ENCODE data around the gene PROS1. TPM values are rescaled to one million over a fixed set of nuclear protein-coding genes. Genes with fewer than 3 reads are reported as not detected.
A peak's percentile ranks its signal among the peaks of the same experiment; 100 is the strongest.

The PROS1 gene
- total and polyA plus RNA-seq, 2 donors (not counting 1 experiment from before 2014, with no cell fraction given): 0.03 TPM; not detected in 1

DNA sequence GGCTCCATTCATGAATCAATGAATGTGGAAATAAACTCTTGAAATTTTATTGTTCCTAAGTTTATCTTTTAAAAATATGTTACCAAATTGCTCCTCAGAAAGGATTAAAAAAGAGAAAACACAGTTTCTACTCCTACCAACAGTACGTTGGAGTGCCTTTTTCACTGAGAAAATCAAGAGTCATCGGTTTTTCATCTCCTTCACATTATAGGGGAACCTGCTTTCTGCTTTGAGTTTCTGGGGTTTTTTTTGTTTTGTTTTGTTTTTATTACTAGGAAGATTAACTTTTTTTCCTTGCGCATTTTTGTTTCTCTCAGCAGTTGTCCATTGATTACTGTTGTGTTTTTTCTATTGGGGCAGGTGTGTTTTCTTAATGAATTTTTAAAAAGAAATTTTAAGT lies 9.7 kb upstream of the PROS1 start:
- Histone ChIP-seq H3K27me3 (replicated peaks in 1 of 4; ENCODE audit: control extremely low read depth in 1 of 4, control insufficient read depth in 3 of 4, insufficient read depth in 4 of 4, low read length in 3 of 4) (no peaks in the 10 kb centered on the region), H3K4me2 (replicated peaks; ENCODE audit: low read depth, low read length, poor library complexity, severe bottlenecking) (no peak overlapping the region), H3K79me2 (ENCODE audit: control insufficient read depth, insufficient read depth, low read length) (peaks cover 14% of the 10 kb centered on the region), H4K20me1 (ENCODE audit: control insufficient read depth, insufficient read depth, low read length, poor library complexity, severe bottlenecking) (no peaks in the 10 kb centered on the region), H3K4me3 (ENCODE audit: control extremely low read depth in 1 of 5, extremely low read depth in 1 of 5, insufficient read depth in 1 of 5, low read depth in 2 of 5, low read length in 4 of 5) (no peak overlapping the region), H3K9ac (ENCODE audit: low read length) (no peak overlapping the region), H3K27ac (ENCODE audit: low read length in 2 of 2) (no peak overlapping the region), H3K4me1 (ENCODE audit: control insufficient read depth in 2 of 2, insufficient read depth in 2 of 2, low read length in 2 of 2) (peaks cover 9 to 10% of the 10 kb centered on the region in 2 donors), H3K9me3 (ENCODE audit: control extremely low read depth in 1 of 3, control insufficient read depth in 2 of 3, insufficient read depth in 1 of 3, low read length in 2 of 3) (no peaks in the 10 kb centered on the region), H3K36me3 (replicated peaks in 1 of 2; ENCODE audit: control extremely low read depth in 1 of 2, control insufficient read depth in 1 of 2, extremely low read depth in 1 of 2, insufficient read depth in 2 of 2, low read length in 1 of 2) (no peaks in the 10 kb centered on the region), H2AFZ (ENCODE audit: insufficient read depth, low read depth, low read length, poor library complexity, severe bottlenecking) (no peak overlapping the region)
- ATAC-seq (ENCODE audit: low read depth) (no peak), DNase-seq (no peak)
- no CpG with 5 or more reads among the region's 3 CpGs for WGBS (ENCODE audit: insufficient coverage)
- H3K27ac Mint-ChIP-seq: no peak overlapping the region
- ChIA-PET CTCF (no interaction called here), POLR2A (no interaction called here)
- no peak overlapping the region for H3K4me3 Mint-ChIP-seq
- TF ChIP-seq, protein P1, sequence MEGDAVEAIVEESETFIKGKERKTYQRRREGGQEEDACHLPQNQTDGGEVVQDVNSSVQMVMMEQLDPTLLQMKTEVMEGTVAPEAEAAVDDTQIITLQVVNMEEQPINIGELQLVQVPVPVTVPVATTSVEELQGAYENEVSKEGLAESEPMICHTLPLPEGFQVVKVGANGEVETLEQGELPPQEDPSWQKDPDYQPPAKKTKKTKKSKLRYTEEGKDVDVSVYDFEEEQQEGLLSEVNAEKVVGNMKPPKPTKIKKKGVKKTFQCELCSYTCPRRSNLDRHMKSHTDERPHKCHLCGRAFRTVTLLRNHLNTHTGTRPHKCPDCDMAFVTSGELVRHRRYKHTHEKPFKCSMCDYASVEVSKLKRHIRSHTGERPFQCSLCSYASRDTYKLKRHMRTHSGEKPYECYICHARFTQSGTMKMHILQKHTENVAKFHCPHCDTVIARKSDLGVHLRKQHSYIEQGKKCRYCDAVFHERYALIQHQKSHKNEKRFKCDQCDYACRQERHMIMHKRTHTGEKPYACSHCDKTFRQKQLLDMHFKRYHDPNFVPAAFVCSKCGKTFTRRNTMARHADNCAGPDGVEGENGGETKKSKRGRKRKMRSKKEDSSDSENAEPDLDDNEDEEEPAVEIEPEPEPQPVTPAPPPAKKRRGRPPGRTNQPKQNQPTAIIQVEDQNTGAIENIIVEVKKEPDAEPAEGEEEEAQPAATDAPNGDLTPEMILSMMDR (IDR thresholded peaks at IDR 0.05): no peak
- TF ChIP-seq EZH2 (IDR thresholded peaks at IDR 0.05; ENCODE audit: borderline replicate concordance, insufficient read depth, low read depth, low read length, poor library complexity, severe bottlenecking): no peak
- H3K27me3 Mint-ChIP-seq: no peaks in the 10 kb centered on the region
- intact Hi-C loops (cut with micrococcal nuclease): no loop called here
- H3K4me1 Mint-ChIP-seq: peaks cover 16% of the 10 kb centered on the region
- no peaks in the 10 kb centered on the region for H3K9me3 Mint-ChIP-seq (ENCODE audit: insufficient read depth)

DNA sequence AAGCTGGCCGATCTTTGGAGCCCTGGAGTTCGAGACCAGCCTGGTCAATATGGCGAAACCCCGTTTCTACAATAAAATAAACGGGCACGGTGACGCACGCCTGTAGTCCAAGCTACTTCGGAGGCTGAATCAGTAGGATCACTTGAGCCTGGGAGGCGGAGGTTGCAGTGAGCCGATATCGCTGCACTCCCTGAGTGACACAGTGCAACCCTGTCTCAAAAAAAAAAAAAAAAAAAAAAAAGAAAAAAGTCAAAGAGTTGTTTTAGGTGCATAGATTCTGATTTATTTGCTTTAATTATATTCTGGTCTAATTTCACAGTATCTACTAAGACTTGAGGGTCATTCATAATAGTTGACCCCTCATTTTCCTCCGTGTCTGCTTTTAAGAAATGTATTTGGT lies 8.0 kb upstream of the PROS1 start:
- POLR2A ChIA-PET: no interaction called here
- H3K4me3 ChIP-seq (ENCODE audit: control extremely low read depth in 1 of 5, extremely low read depth in 1 of 5, insufficient read depth in 1 of 5, low read depth in 2 of 5, low read length in 4 of 5): no peak overlapping the region
- no peaks in the 10 kb centered on the region for H3K27me3 ChIP-seq (replicated peaks in 1 of 4; ENCODE audit: control extremely low read depth in 1 of 4, control insufficient read depth in 3 of 4, insufficient read depth in 4 of 4, low read length in 3 of 4)
- no peaks in the 10 kb centered on the region for H3K9me3 ChIP-seq (ENCODE audit: control extremely low read depth in 1 of 3, control insufficient read depth in 2 of 3, insufficient read depth in 1 of 3, low read length in 2 of 3)
- H3K27me3 Mint-ChIP-seq: no peaks in the 10 kb centered on the region
- no peaks in the 10 kb centered on the region for H3K36me3 ChIP-seq (replicated peaks in 1 of 2; ENCODE audit: control extremely low read depth in 1 of 2, control insufficient read depth in 1 of 2, extremely low read depth in 1 of 2, insufficient read depth in 2 of 2, low read length in 1 of 2)
- no peak overlapping the region for H3K27ac ChIP-seq (ENCODE audit: low read length in 2 of 2)
- DNase-seq: no peak
- CTCF ChIA-PET: interaction anchor here (2.3 kb wide), 1 partner anchor 22 kb away, joined by 8 read pairs; no protein-coding TSS in a partner anchor
- no peaks in the 10 kb centered on the region for H4K20me1 ChIP-seq (ENCODE audit: control insufficient read depth, insufficient read depth, low read length, poor library complexity, severe bottlenecking)
- H3K4me3 Mint-ChIP-seq: peak overlapping the region; percentile 58
- H3K27ac Mint-ChIP-seq: no peak overlapping the region
- no peak for ATAC-seq (ENCODE audit: low read depth)
- H3K79me2 ChIP-seq (ENCODE audit: control insufficient read depth, insufficient read depth, low read length): peaks cover 14% of the 10 kb centered on the region
- H3K9me3 Mint-ChIP-seq (ENCODE audit: insufficient read depth): no peaks in the 10 kb centered on the region
- intact Hi-C loops (cut with micrococcal nuclease): loop anchor here (2.0 kb wide), 1 partner anchor 23 kb away; no protein-coding TSS in a partner anchor
- TF ChIP-seq, protein P1 (IDR thresholded peaks at IDR 0.05): no peak
- TF ChIP-seq EZH2 (IDR thresholded peaks at IDR 0.05; ENCODE audit: borderline replicate concordance, insufficient read depth, low read depth, low read length, poor library complexity, severe bottlenecking): no peak
- peaks cover 16% of the 10 kb centered on the region for H3K4me1 Mint-ChIP-seq
- WGBS (ENCODE audit: insufficient coverage): 97% methylated on average over 11 of the region's 13 CpGs
- H3K4me1 ChIP-seq (ENCODE audit: control insufficient read depth in 2 of 2, insufficient read depth in 2 of 2, low read length in 2 of 2): peaks cover 9 to 10% of the 10 kb centered on the region in 2 donors
- H3K9ac ChIP-seq (ENCODE audit: low read length): no peak overlapping the region
- H2AFZ ChIP-seq (ENCODE audit: insufficient read depth, low read depth, low read length, poor library complexity, severe bottlenecking): no peak overlapping the region
- no peak overlapping the region for H3K4me2 ChIP-seq (replicated peaks; ENCODE audit: low read depth, low read length, poor library complexity, severe bottlenecking)
